Activated CD8-positive, alpha-beta memory T cell treated with anti-CD3 and anti-CD28 coated beads for 24 hours (primary cell): ENCODE data around the gene DNAAF1.
"Not testable (repeated sequence)": the region's sequence is repeated elsewhere in the genome, so short reads cannot be mapped to it uniquely, and the experiment has no call there.

Experiments used
- DNase-seq: peaks from one replicate; pipeline ENCODE4 v3.0.0-alpha.2; 2020

DNAAF1 gene

GRCh38 chr16:84144859-84145639 lies at the start of gene DNAAF1, which contains the start of gene HSDL1:
DNAAF1 (plus strand) TSS chr16:84145308; CDS start chr16:84145441, 133 bp downstream.
HSDL1 (minus strand) TSS chr16:84145177; CDS start chr16:84131321, 13,856 bp downstream.
- DNase-seq = peak; percentile 99

GRCh38 chr16:84095466-84095865 lies 49.6 kb upstream of the DNAAF1 start:
- no peak for DNase-seq

GRCh38 chr16:84096447-84097005 lies 48.6 kb upstream of the DNAAF1 start:
- DNase-seq = no peak

GRCh38 chr16:84098939-84099338 lies 46.2 kb upstream of the DNAAF1 start:
- no peak for DNase-seq

GRCh38 chr16:84103678-84104077 lies 41.4 kb upstream of the DNAAF1 start:
- DNase-seq = no peak

GRCh38 chr16:84104231-84104630 lies 40.9 kb upstream of the DNAAF1 start:
- no peak for DNase-seq

GRCh38 chr16:84105301-84105815 lies 39.8 kb upstream of the DNAAF1 start:
- DNase-seq = no peak

GRCh38 chr16:84105948-84106740 lies 39.0 kb upstream of the DNAAF1 start:
- DNase-seq = no peak

GRCh38 chr16:84107921-84108320 lies 37.2 kb upstream of the DNAAF1 start:
- no peak for DNase-seq

GRCh38 chr16:84109598-84110335 lies 35.3 kb upstream of the DNAAF1 start:
- no peak for DNase-seq

GRCh38 chr16:84110527-84110926 lies 34.6 kb upstream of the DNAAF1 start:
- DNase-seq = no peak

- DNase-seq = no peak
Measured at GRCh38 chr16:84111525-84111924, 33.6 kb upstream of the DNAAF1 start.

GRCh38 chr16:84111949-84112348 lies 33.2 kb upstream of the DNAAF1 start:
- DNase-seq = not testable (repeated sequence)

- DNase-seq = no peak
Measured at GRCh38 chr16:84115919-84116719, 29.0 kb upstream of the DNAAF1 start.

- peak; percentile 99 for DNase-seq
Measured at GRCh38 chr16:84116720-84117493, 28.2 kb upstream of the DNAAF1 start, which contains the start of gene MBTPS1. MBTPS1 (minus strand) TSS chr16:84116942; CDS start chr16:84101783, 15,159 bp downstream.

- DNase-seq = no peak
Measured at GRCh38 chr16:84117494-84117843, 27.6 kb upstream of the DNAAF1 start.

GRCh38 chr16:84118315-84118714 lies 26.8 kb upstream of the DNAAF1 start:
- not testable (repeated sequence) for DNase-seq

- DNase-seq = no peak
Measured at GRCh38 chr16:84119368-84119767, 25.7 kb upstream of the DNAAF1 start.

GRCh38 chr16:84120023-84120422 lies 25.1 kb upstream of the DNAAF1 start:
- DNase-seq = no peak

GRCh38 chr16:84121007-84121406 lies 24.1 kb upstream of the DNAAF1 start:
- DNase-seq = no peak
